PC-9 (cell line): Measurements from ENCODE around the gene IFNA13. TPM values are rescaled to one million over a fixed set of nuclear protein-coding genes. Genes with fewer than 3 reads are reported as not detected.

Source experiments
- BruUV-seq: library from RNA; stranded (reverse); fragments of 400-500 nt; replicated peaks from 2 replicates; lab custom pipeline; 2021; lab: Mats Ljungman, UMichigan
- CTCF ChIA-PET: fragments of 300-600 bp; sonication (Branson Sonifier 250); formaldehyde crosslinking; loops from one replicate; lab custom pipeline; 2022; ENCODE audit warnings: antibody characterized with exemption; lab: Charles Lee
- POLR2A ChIA-PET: fragments of 300-600 bp; sonication (Branson Sonifier 250); formaldehyde crosslinking; loops from one replicate; lab custom pipeline; 2022; ENCODE audit warnings: antibody characterized with exemption; ENCODE audit not compliant: unreplicated experiment; lab: Charles Lee
- DNase-seq, 2 experiments: peaks; one replicate each; pipeline versions ENCODE4 v3.0.0 to v3.0.0-alpha.2; 2015 to 2022; ENCODE audit warnings: mixed read lengths in 1 of 2
- H2AFZ ChIP-seq: fragments of 200-600 bp; sonication (generic); 2 replicates; pipeline ENCODE4 v1.8.1; 2017; ENCODE audit warnings: antibody characterized with exemption
- H3F3A ChIP-seq: fragments of 200-600 bp; sonication (generic); 2 replicates; pipeline ENCODE4 v1.8.1; 2017; ENCODE audit warnings: antibody characterized with exemption, mild to moderate bottlenecking, low read depth; ENCODE audit not compliant: insufficient read depth
- H3K27ac ChIP-seq: fragments of 200-600 bp; sonication (generic); 2 replicates; pipeline ENCODE4 v1.6.1; 2016; ENCODE audit warnings: mixed run types
- H3K27me3 ChIP-seq: fragments of 200-600 bp; sonication (generic); 2 replicates; pipeline ENCODE4 v1.6.1; 2016; ENCODE audit warnings: low read depth, mixed run types; ENCODE audit not compliant: insufficient read depth
- H3K36me3 ChIP-seq: fragments of 200-600 bp; sonication (generic); 2 replicates; pipeline ENCODE4 v1.6.1; 2016; ENCODE audit warnings: low read depth, mixed run types
- H3K4me1 ChIP-seq: fragments of 200-600 bp; sonication (generic); replicated peaks from 2 replicates; pipeline ENCODE4 v1.6.1; 2016; ENCODE audit warnings: mixed run types; ENCODE audit not compliant: insufficient read depth
- H3K4me2 ChIP-seq: fragments of 200-600 bp; sonication (generic); 2 replicates; pipeline ENCODE4 v1.6.1; 2017; ENCODE audit warnings: mixed run types
- H3K4me3 ChIP-seq: fragments of 200-600 bp; sonication (generic); 2 replicates; pipeline ENCODE4 v1.6.1; 2016; ENCODE audit warnings: mixed run types
- H3K79me2 ChIP-seq: fragments of 200-600 bp; sonication (generic); 2 replicates; pipeline ENCODE4 v1.6.1; 2017; ENCODE audit warnings: low read depth, mixed run types
- H3K9me2 ChIP-seq: fragments of 200-600 bp; sonication (generic); 2 replicates; pipeline ENCODE4 v1.8.1; 2017; ENCODE audit warnings: mild to moderate bottlenecking; ENCODE audit not compliant: insufficient read depth
- H3K9me3 ChIP-seq: fragments of 200-600 bp; sonication (generic); 2 replicates; pipeline ENCODE4 v1.8.1; 2016; ENCODE audit warnings: low read depth; ENCODE audit not compliant: insufficient read depth
- H4K20me1 ChIP-seq: fragments of 200-600 bp; sonication (generic); 2 replicates; pipeline ENCODE4 v1.8.1; 2017; ENCODE audit not compliant: insufficient read depth
- CTCF ChIP-seq: fragments of 200-600 bp; sonication (generic); conservative IDR thresholded peaks from 2 replicates; pipeline ENCODE4 v1.6.1; 2017; ENCODE audit warnings: mixed run types, antibody characterized with exemption, mild to moderate bottlenecking, moderate library complexity
- EZH2 ChIP-seq: fragments of 200-600 bp; sonication (generic); IDR thresholded peaks from 2 replicates; pipeline ENCODE4 v1.8.0; 2017; ENCODE audit warnings: antibody characterized with exemption, low read depth
- intact Hi-C: fragments of 100-400 bp; cut with micrococcal nuclease; formaldehyde crosslinking; loops from one replicate; pipeline ENCODE4 v1.10.0; 2022; ENCODE audit not compliant: unreplicated experiment
- total RNA-seq: library from RNA; stranded (reverse); gene quantifications from 2 replicates; pipeline ENCODE4 v1.2.3, GENCODE V29; 2021

IFNA13 gene
- total RNA-seq, 1 experiment from 2014 or later = not detected

GRCh38 chr9:21413624-21414023 is 45.8 kb upstream of the IFNA13 start:
- H3K79me2 ChIP-seq = no peaks in the 10 kb centered on the region
- TF ChIP-seq CTCF = no peak
- TF ChIP-seq EZH2 = no peak
- no peaks in the 10 kb centered on the region for H3K36me3 ChIP-seq
- intact Hi-C loops = no loop called here
- BruUV-seq = no TSS peak
- no peaks in the 10 kb centered on the region for H3K9me2 ChIP-seq
- POLR2A ChIA-PET = no interaction called here
- H3K4me1 ChIP-seq = no peaks in the 10 kb centered on the region
- CTCF ChIA-PET = no interaction called here
- no peak overlapping the region for H2AFZ ChIP-seq
- H3K27ac ChIP-seq = no peak overlapping the region
- no peaks in the 10 kb centered on the region for H4K20me1 ChIP-seq
- H3K27me3 ChIP-seq = no peaks in the 10 kb centered on the region
- H3K9me3 ChIP-seq = no peaks in the 10 kb centered on the region
- no peaks in the 10 kb centered on the region for H3F3A ChIP-seq
- H3K4me2 ChIP-seq = no peak overlapping the region
- DNase-seq = no peak
- H3K4me3 ChIP-seq = no peak overlapping the region

- Histone ChIP-seq H3K4me3 (no peak overlapping the region), H3K4me2 (no peak overlapping the region), H3K79me2 (no peaks in the 10 kb centered on the region), H3K27ac (no peak overlapping the region), H4K20me1 (no peaks in the 10 kb centered on the region), H3K36me3 (no peaks in the 10 kb centered on the region), H3F3A (no peaks in the 10 kb centered on the region), H3K27me3 (no peaks in the 10 kb centered on the region), H3K4me1 (no peaks in the 10 kb centered on the region), H3K9me3 (no peaks in the 10 kb centered on the region), H2AFZ (no peak overlapping the region), H3K9me2 (no peaks in the 10 kb centered on the region)
- no TSS peak for BruUV-seq
- CTCF ChIA-PET = no interaction called here
- POLR2A ChIA-PET = no interaction called here
- intact Hi-C loops = no loop called here
- TF ChIP-seq CTCF = no peak
- no peak for DNase-seq
Measured at GRCh38 chr9:21413151-21413550, 45.3 kb upstream of the IFNA13 start.

GRCh38 chr9:21412107-21412506 is 44.2 kb upstream of the IFNA13 start:
- ChIA-PET CTCF (no interaction called here), POLR2A (no interaction called here)
- Histone ChIP-seq H3K79me2 (no peaks in the 10 kb centered on the region), H3K27ac (no peak overlapping the region), H4K20me1 (no peaks in the 10 kb centered on the region), H2AFZ (no peak overlapping the region), H3K9me2 (no peaks in the 10 kb centered on the region), H3F3A (no peaks in the 10 kb centered on the region), H3K9me3 (no peaks in the 10 kb centered on the region), H3K4me1 (no peaks in the 10 kb centered on the region), H3K4me2 (no peak overlapping the region), H3K4me3 (no peak overlapping the region), H3K36me3 (no peaks in the 10 kb centered on the region), H3K27me3 (no peaks in the 10 kb centered on the region)
- BruUV-seq = no TSS peak
- DNase-seq = no peak
- TF ChIP-seq CTCF (no peak), EZH2 (no peak)
- intact Hi-C loops = no loop called here
